HEK293 (cell line): ENCODE data around the gene RRP12.
"Not testable (repeated sequence)": the region's sequence is repeated elsewhere in the genome, so short reads cannot be mapped to it uniquely, and the experiment has no call there.

Source experiments
- CTCF ChIA-PET: fragments of 350-600 bp; formaldehyde crosslinking; extraction: SDS; loops from one replicate; lab custom pipeline; 2021; ENCODE audit warnings: antibody characterized with exemption; lab: Yijun Ruan, JAX
- POLR2A ChIA-PET: fragments of 300-600 bp; formaldehyde crosslinking; extraction: SDS; loops from one replicate; lab custom pipeline; 2020; ENCODE audit warnings: antibody characterized with exemption, inconsistent platforms; lab: Yijun Ruan, JAX
- H3K27ac ChIP-seq: fragments of 200-500 bp; sonication (Bioruptor generic); 2 replicates; pipeline ENCODE4 v1.5.1; 2014; ENCODE audit warnings: low read depth, low read length, control low read depth, inconsistent platforms; ENCODE audit errors: extremely low read depth
- H3K36me3 ChIP-seq, 2 experiments: fragments of 200-500 bp in 1 of 2; sonication (Bioruptor generic) in 1 of 2; 1 replicate in 1 of 2; 2 replicates in 1 of 2; pipeline ENCODE4 v1.5.1; 2014 to 2017; ENCODE audit warnings: inconsistent platforms in 2 of 2, low read length in 2 of 2; ENCODE audit not compliant: control insufficient read depth in 2 of 2, insufficient read depth in 1 of 2
- H3K4me1 ChIP-seq: fragments of 200-500 bp; sonication (Bioruptor generic); 2 replicates; pipeline ENCODE4 v1.5.1; 2014; ENCODE audit warnings: mild to moderate bottlenecking, low read length, inconsistent platforms; ENCODE audit not compliant: control insufficient read depth, insufficient read depth
- H3K4me3 ChIP-seq: 2 replicates; pipeline ENCODE4 v1.5.1; 2011; ENCODE audit warnings: low read depth, mild to moderate bottlenecking, control low read depth, low read length, moderate library complexity
- H3K9me3 ChIP-seq: fragments of 200-500 bp; sonication (Bioruptor generic); 2 replicates; pipeline ENCODE4 v1.5.1; 2014; ENCODE audit warnings: low read depth, low read length, inconsistent platforms; ENCODE audit not compliant: control insufficient read depth, insufficient read depth
- KLF9 ChIP-seq: fragments of 450-650 bp; formaldehyde crosslinking; IDR thresholded peaks from 2 replicates; pipeline ENCODE4 v1.5.1; 2016; ENCODE audit warnings: missing biosample characterization, missing genetic modification characterization, low read depth
- RBAK ChIP-seq: fragments of 450-650 bp; formaldehyde crosslinking; IDR thresholded peaks from 2 replicates; pipeline ENCODE4 v1.5.1; 2016; ENCODE audit warnings: missing biosample characterization, missing genetic modification characterization
- SP3 ChIP-seq: fragments of 450-650 bp; formaldehyde crosslinking; IDR thresholded peaks from 2 replicates; pipeline ENCODE4 v1.5.1; 2016; ENCODE audit warnings: missing biosample characterization, missing genetic modification characterization
- ZBTB10 ChIP-seq: fragments of 450-650 bp; formaldehyde crosslinking; IDR thresholded peaks from 2 replicates; pipeline ENCODE4 v1.5.1; 2016; ENCODE audit warnings: missing biosample characterization, missing genetic modification characterization
- ZNF10 ChIP-seq: fragments of 450-650 bp; formaldehyde crosslinking; IDR thresholded peaks from 2 replicates; pipeline ENCODE4 v1.5.1; 2017; ENCODE audit warnings: missing biosample characterization, missing genetic modification characterization
- ZNF133 ChIP-seq: fragments of 450-650 bp; formaldehyde crosslinking; IDR thresholded peaks from 2 replicates; pipeline ENCODE4 v1.5.1; 2016; ENCODE audit warnings: missing biosample characterization, missing genetic modification characterization
- ZNF174 ChIP-seq: fragments of 450-650 bp; formaldehyde crosslinking; IDR thresholded peaks from 2 replicates; pipeline ENCODE4 v1.5.0; 2017; ENCODE audit warnings: missing biosample characterization, mild to moderate bottlenecking, missing genetic modification characterization
- ZNF175 ChIP-seq: fragments of 450-650 bp; formaldehyde crosslinking; IDR thresholded peaks from 2 replicates; pipeline ENCODE4 v1.5.1; 2016; ENCODE audit warnings: missing biosample characterization, missing genetic modification characterization
- ZNF223 ChIP-seq: fragments of 450-650 bp; formaldehyde crosslinking; IDR thresholded peaks from 2 replicates; pipeline ENCODE4 v1.5.1; 2016; ENCODE audit warnings: missing biosample characterization, missing genetic modification characterization
- ZNF248 ChIP-seq: fragments of 450-650 bp; formaldehyde crosslinking; IDR thresholded peaks from 2 replicates; pipeline ENCODE4 v1.5.1; 2017; ENCODE audit warnings: missing biosample characterization, missing genetic modification characterization
- ZNF26 ChIP-seq: fragments of 450-650 bp; formaldehyde crosslinking; IDR thresholded peaks from 2 replicates; pipeline ENCODE4 v1.5.1; 2016; ENCODE audit warnings: missing biosample characterization, missing genetic modification characterization
- ZNF302 ChIP-seq: fragments of 450-650 bp; formaldehyde crosslinking; IDR thresholded peaks from 2 replicates; pipeline ENCODE4 v1.5.1; 2016; ENCODE audit warnings: missing biosample characterization, missing genetic modification characterization, low read depth
- ZNF391 ChIP-seq: fragments of 450-650 bp; formaldehyde crosslinking; IDR thresholded peaks from 2 replicates; pipeline ENCODE4 v1.5.1; 2016; ENCODE audit warnings: low read depth, missing biosample characterization, missing genetic modification characterization, borderline replicate concordance
- ZNF416 ChIP-seq: fragments of 450-650 bp; formaldehyde crosslinking; IDR thresholded peaks from 2 replicates; pipeline ENCODE4 v1.5.1; 2016; ENCODE audit warnings: missing biosample characterization, missing genetic modification characterization
- ZNF548 ChIP-seq: fragments of 450-650 bp; formaldehyde crosslinking; IDR thresholded peaks from 2 replicates; pipeline ENCODE4 v1.5.1; 2016; ENCODE audit warnings: missing biosample characterization, missing genetic modification characterization
- ZNF561 ChIP-seq: fragments of 450-650 bp; IDR thresholded peaks from 2 replicates; pipeline ENCODE4 v1.5.1; 2018; ENCODE audit warnings: missing biosample characterization, missing genetic modification characterization, borderline replicate concordance
- ZNF626 ChIP-seq: fragments of 450-650 bp; sonication (Bioruptor Pico); formaldehyde crosslinking; IDR thresholded peaks from 2 replicates; pipeline ENCODE4 v1.5.1; 2018; ENCODE audit warnings: missing biosample characterization, missing genetic modification characterization, inconsistent platforms
- ZNF664 ChIP-seq: fragments of 450-650 bp; formaldehyde crosslinking; IDR thresholded peaks from 2 replicates; pipeline ENCODE4 v1.5.1; 2016; ENCODE audit warnings: missing biosample characterization, missing genetic modification characterization
- ZNF670 ChIP-seq: fragments of 450-650 bp; formaldehyde crosslinking; IDR thresholded peaks from 2 replicates; pipeline ENCODE4 v1.5.1; 2016; ENCODE audit warnings: missing biosample characterization, missing genetic modification characterization, low read depth
- ZNF768 ChIP-seq: fragments of 450-650 bp; formaldehyde crosslinking; IDR thresholded peaks from 2 replicates; pipeline ENCODE4 v1.5.1; 2018; ENCODE audit warnings: missing biosample characterization, mild to moderate bottlenecking, missing genetic modification characterization
- ZNF837 ChIP-seq: fragments of 450-650 bp; formaldehyde crosslinking; IDR thresholded peaks from 2 replicates; pipeline ENCODE4 v1.5.1; 2016; ENCODE audit warnings: missing biosample characterization, missing genetic modification characterization
- TF ChIP-seq, protein P1 (sequence below): fragments of 450-650 bp; formaldehyde crosslinking; IDR thresholded peaks from 2 replicates; pipeline ENCODE4 v1.5.1; 2016; ENCODE audit warnings: missing biosample characterization, missing genetic modification characterization
- TF ChIP-seq, protein P2 (sequence below): fragments of 450-650 bp; formaldehyde crosslinking; IDR thresholded peaks from 2 replicates; pipeline ENCODE4 v1.5.1; 2017; ENCODE audit warnings: missing biosample characterization, missing genetic modification characterization

The RRP12 gene

DNA sequence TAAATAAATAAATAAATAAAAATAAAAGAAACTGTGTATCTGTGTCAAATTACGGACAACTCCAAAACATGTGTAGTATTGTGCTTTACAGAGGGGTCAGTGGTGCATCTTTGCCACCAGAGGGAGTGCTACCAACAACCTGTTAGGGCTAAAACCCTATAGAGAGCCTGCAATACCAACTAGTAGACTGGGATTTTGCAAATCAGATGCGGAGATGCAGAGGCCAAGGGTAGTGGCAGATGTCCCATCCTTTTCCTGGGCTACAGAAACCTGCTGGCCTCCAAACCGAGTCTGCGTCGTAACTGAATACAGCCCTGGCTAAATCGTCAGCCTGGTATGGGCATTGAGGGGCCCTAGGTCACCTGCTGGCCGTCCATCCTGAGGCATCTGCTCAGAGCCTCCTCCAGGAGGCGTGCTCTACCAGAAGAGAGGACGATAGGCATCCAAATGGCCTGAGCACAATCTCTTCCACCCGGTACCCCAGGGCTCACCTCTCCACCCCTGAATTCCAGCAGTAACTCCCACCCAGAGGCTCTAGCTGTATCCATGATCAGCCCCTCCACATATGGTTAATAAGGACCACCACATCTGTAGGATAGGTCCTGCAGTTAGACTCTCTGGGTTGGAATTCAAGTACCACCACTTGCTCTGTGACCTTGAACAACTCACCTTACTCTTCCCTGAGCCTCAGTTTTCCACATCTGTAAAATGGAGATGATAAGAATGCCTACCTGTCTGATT lies 6.2 kb upstream of the RRP12 start (continued):
- TF ChIP-seq ZBTB10 (no peak), ZNF174 (tag by site-specific recombination) (no peak), ZNF302 (tag by site-specific recombination) (no peak), ZNF664 (no peak), ZNF10 (tag by site-specific recombination) (no peak), ZNF391 (no peak), ZNF837 (tag by site-specific recombination) (no peak), ZNF548 (tag by site-specific recombination) (no peak)
- TF ChIP-seq, protein P1, sequence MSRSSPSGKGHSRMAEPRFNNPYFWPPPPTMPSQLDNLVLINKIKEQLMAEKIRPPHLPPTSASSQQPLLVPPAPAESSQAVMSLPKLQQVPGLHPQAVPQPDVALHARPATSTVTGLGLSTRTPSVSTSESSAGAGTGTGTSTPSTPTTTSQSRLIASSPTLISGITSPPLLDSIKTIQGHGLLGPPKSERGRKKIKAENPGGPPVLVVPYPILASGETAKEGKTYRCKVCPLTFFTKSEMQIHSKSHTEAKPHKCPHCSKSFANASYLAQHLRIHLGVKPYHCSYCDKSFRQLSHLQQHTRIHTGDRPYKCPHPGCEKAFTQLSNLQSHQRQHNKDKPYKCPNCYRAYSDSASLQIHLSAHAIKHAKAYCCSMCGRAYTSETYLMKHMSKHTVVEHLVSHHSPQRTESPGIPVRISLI (tag by site-specific recombination): no peak

GRCh38 chr10:97406483-97406882 lies 5.3 kb upstream of the RRP12 start:
- H3K9me3 ChIP-seq, H3K36me3 ChIP-seq, H3K27ac ChIP-seq, H3K4me3 ChIP-seq, POLR2A ChIA-PET, H3K4me1 ChIP-seq: not testable (repeated sequence)
- CTCF ChIA-PET: interaction anchor here (0.6 to 1.0 kb wide), 18 partner anchors 9 to 1007 kb away, joined by 3 to 7 read pairs (median 3); no protein-coding TSS in a partner anchor

- CTCF ChIA-PET: interaction anchor here (0.6 to 1.0 kb wide), 11 partner anchors 15 to 1007 kb away, joined by 3 to 7 read pairs (median 4); no protein-coding TSS in a partner anchor
- Histone ChIP-seq H3K27ac (no peak overlapping the region), H3K9me3 (no peaks in the 10 kb centered on the region), H3K4me1 (no peaks in the 10 kb centered on the region), H3K4me3 (no peak overlapping the region), H3K36me3 (no peaks in the 10 kb centered on the region)
- POLR2A ChIA-PET: no interaction called here
- TF ChIP-seq ZNF26 (tag by site-specific recombination) (no peak), ZNF133 (tag by site-specific recombination) (no peak), ZNF768 (tag by site-specific recombination) (no peak), RBAK (tag by site-specific recombination) (no peak), ZNF626 (tag by site-specific recombination) (no peak), ZNF416 (tag by site-specific recombination) (no peak), ZNF175 (no peak), ZNF561 (tag by site-specific recombination) (no peak), KLF9 (tag by site-specific recombination) (no peak), ZNF248 (tag by site-specific recombination) (no peak), SP3 (tag by site-specific recombination) (no peak), ZNF670 (no peak), ZBTB10 (no peak), ZNF223 (tag by site-specific recombination) (no peak)
- TF ChIP-seq, protein P2, sequence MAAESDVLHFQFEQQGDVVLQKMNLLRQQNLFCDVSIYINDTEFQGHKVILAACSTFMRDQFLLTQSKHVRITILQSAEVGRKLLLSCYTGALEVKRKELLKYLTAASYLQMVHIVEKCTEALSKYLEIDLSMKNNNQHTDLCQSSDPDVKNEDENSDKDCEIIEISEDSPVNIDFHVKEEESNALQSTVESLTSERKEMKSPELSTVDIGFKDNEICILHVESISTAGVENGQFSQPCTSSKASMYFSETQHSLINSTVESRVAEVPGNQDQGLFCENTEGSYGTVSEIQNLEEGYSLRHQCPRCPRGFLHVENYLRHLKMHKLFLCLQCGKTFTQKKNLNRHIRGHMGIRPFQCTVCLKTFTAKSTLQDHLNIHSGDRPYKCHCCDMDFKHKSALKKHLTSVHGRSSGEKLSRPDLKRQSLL: no peak
These were observed 4.9 kb upstream of the RRP12 start for GRCh38 chr10:97406064-97406463.
